HepG2 (cell line): ENCODE data around the gene ADGRG4.

ENCODE experiments used
- ARHGAP35 ChIP-seq: sonication (generic); formaldehyde crosslinking; IDR thresholded peaks from 2 replicates; pipeline ENCODE4 v1.9.0; 2022; ENCODE audit warnings: mild to moderate bottlenecking, inconsistent platforms, moderate library complexity, missing genetic modification reagents, borderline replicate concordance
- CBX1 ChIP-seq: IDR thresholded peaks from one replicate; pipeline ENCODE4 v1.6.1; 2016; ENCODE audit warnings: antibody characterized with exemption, low read depth
- DPF2 ChIP-seq: sonication (generic); formaldehyde crosslinking; IDR thresholded peaks from 2 replicates; pipeline ENCODE4 v1.4.0; 2020; ENCODE audit warnings: mild to moderate bottlenecking, low read depth, missing genetic modification reagents, borderline replicate concordance
- KAT7 ChIP-seq: IDR thresholded peaks from 2 replicates; pipeline ENCODE4 v1.6.1; 2018; ENCODE audit warnings: borderline replicate concordance, missing compliant biosample characterization
- KDM1A ChIP-seq: IDR thresholded peaks from 2 replicates; pipeline ENCODE4 v1.6.1; 2016; ENCODE audit warnings: missing compliant biosample characterization
- POLR2A ChIP-seq, 2 experiments: IDR thresholded peaks; 2 replicates each; pipeline ENCODE4 v1.6.1; 2011; ENCODE audit warnings: low read depth in 2 of 2, low read length in 2 of 2, mild to moderate bottlenecking in 1 of 2, moderate library complexity in 1 of 2; ENCODE audit not compliant: insufficient read depth in 1 of 2
- PRDM10 ChIP-seq: sonication (generic); formaldehyde crosslinking; IDR thresholded peaks from 2 replicates; pipeline ENCODE4 v1.4.0; 2020; ENCODE audit warnings: low read depth, missing genetic modification reagents
- RERE ChIP-seq: IDR thresholded peaks from 2 replicates; pipeline ENCODE4 v1.6.1; 2016; ENCODE audit warnings: low read depth, missing genetic modification reagents, missing compliant biosample characterization
- TCF12 ChIP-seq, 2 experiments: fragments of 450-650 bp in 1 of 2; sonication (generic) in 1 of 2; formaldehyde crosslinking in 1 of 2; IDR thresholded peaks; 2 replicates each; pipeline versions ENCODE4 v1.6.1 to v1.8.0; 2017 to 2022; ENCODE audit warnings: antibody characterized with exemption in 1 of 2, mild to moderate bottlenecking in 1 of 2, missing genetic modification reagents in 1 of 2, moderate library complexity in 1 of 2
- ZNF7 ChIP-seq: IDR thresholded peaks from 2 replicates; pipeline ENCODE4 v1.6.1; 2016; ENCODE audit warnings: missing biosample characterization, missing genetic modification reagents
- ZNF775 ChIP-seq: sonication (generic); formaldehyde crosslinking; IDR thresholded peaks from 2 replicates; pipeline ENCODE4 v1.4.0; 2020; ENCODE audit warnings: missing genetic modification reagents, mild to moderate bottlenecking, moderate library complexity, borderline replicate concordance
- ZNF878 ChIP-seq: sonication (generic); formaldehyde crosslinking; IDR thresholded peaks from 2 replicates; pipeline ENCODE4 v1.8.1; 2023; ENCODE audit warnings: mild to moderate bottlenecking, missing genetic modification reagents, moderate library complexity
- TF ChIP-seq, protein P1 (sequence below): sonication (generic); formaldehyde crosslinking; IDR thresholded peaks from 2 replicates; pipeline ENCODE4 v1.5.0; 2020; ENCODE audit warnings: mild to moderate bottlenecking, missing genetic modification reagents, moderate library complexity

DNA sequence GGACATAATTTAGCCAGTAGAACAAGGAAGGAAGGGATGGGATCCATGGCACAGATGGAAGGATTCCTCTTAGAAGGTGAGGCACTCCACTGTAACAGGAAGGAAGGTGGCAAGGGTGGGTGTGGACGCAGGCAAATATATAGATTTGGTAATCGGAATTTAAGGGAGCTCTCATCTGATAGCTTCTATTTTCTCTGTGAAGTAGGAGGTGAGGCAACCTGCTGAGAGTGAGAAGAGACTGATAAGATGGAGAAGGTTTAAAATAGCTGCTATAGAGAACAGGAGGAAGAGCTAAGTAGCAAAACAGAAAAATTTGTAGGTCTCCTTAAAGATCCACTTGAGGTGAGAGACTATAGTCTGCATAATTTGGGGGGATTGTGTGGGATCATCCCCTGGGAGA, 125.2 kb downstream of the ADGRG4 start:
- no peak for TF ChIP-seq POLR2A (IDR thresholded peaks at IDR 0.05; ENCODE audit: insufficient read depth in 1 of 2, low read depth in 2 of 2, low read length in 2 of 2)
- no peak for TF ChIP-seq ZNF775 (CRISPR knock-in tag)
- no peak for TF ChIP-seq CBX1
- no peak for TF ChIP-seq KAT7
- TF ChIP-seq, protein P1, sequence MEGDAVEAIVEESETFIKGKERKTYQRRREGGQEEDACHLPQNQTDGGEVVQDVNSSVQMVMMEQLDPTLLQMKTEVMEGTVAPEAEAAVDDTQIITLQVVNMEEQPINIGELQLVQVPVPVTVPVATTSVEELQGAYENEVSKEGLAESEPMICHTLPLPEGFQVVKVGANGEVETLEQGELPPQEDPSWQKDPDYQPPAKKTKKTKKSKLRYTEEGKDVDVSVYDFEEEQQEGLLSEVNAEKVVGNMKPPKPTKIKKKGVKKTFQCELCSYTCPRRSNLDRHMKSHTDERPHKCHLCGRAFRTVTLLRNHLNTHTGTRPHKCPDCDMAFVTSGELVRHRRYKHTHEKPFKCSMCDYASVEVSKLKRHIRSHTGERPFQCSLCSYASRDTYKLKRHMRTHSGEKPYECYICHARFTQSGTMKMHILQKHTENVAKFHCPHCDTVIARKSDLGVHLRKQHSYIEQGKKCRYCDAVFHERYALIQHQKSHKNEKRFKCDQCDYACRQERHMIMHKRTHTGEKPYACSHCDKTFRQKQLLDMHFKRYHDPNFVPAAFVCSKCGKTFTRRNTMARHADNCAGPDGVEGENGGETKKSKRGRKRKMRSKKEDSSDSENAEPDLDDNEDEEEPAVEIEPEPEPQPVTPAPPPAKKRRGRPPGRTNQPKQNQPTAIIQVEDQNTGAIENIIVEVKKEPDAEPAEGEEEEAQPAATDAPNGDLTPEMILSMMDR = no peak
- no peak for TF ChIP-seq RERE (CRISPR knock-in tag)
- no peak for TF ChIP-seq ARHGAP35 (CRISPR knock-in tag)
- no peak for TF ChIP-seq TCF12 (IDR thresholded peaks at IDR 0.05)
- no peak for TF ChIP-seq TCF12 (CRISPR knock-in tag; IDR thresholded peaks at IDR 0.05)
- no peak for TF ChIP-seq KDM1A
- TF ChIP-seq ZNF7 (CRISPR knock-in tag) = no peak
- TF ChIP-seq ZNF878 (CRISPR knock-in tag) = no peak
- TF ChIP-seq PRDM10 = no peak
- TF ChIP-seq DPF2 (CRISPR knock-in tag) = no peak
